Calu3 (cell line): ENCODE data around the gene ARHGAP22. TPM values are rescaled to one million over a fixed set of nuclear protein-coding genes. Genes with fewer than 3 reads are reported as not detected.

ENCODE experiments used
- BruUV-seq: library from RNA; stranded (reverse); fragments of 400-500 nt; replicated peaks from 2 replicates; lab custom pipeline; 2021; lab: Mats Ljungman, UMichigan
- CTCF ChIA-PET: fragments of 300-600 bp; sonication (Branson Sonifier 250); formaldehyde crosslinking; loops from one replicate; lab custom pipeline; 2022; ENCODE audit warnings: antibody characterized with exemption; lab: Charles Lee
- DNase-seq: peaks from one replicate; pipeline ENCODE4 v3.0.0; 2022
- H3K27ac Mint-ChIP-seq: one replicate; pipeline ENCODE4 v1.8.0; 2022; ENCODE audit warnings: mixed read lengths; ENCODE audit not compliant: unreplicated experiment
- H3K27me3 Mint-ChIP-seq: one replicate; pipeline ENCODE4 v1.8.0; 2022; ENCODE audit warnings: mixed read lengths; ENCODE audit not compliant: unreplicated experiment
- H3K36me3 Mint-ChIP-seq: one replicate; pipeline ENCODE4 v1.8.0; 2022; ENCODE audit warnings: mild to moderate bottlenecking, moderate library complexity, mixed read lengths; ENCODE audit not compliant: insufficient read depth, unreplicated experiment
- H3K4me1 Mint-ChIP-seq: one replicate; pipeline ENCODE4 v1.8.0; 2022; ENCODE audit warnings: mild to moderate bottlenecking, low read depth, mixed read lengths; ENCODE audit not compliant: unreplicated experiment
- H3K4me3 Mint-ChIP-seq: one replicate; pipeline ENCODE4 v1.8.0; 2022; ENCODE audit warnings: mild to moderate bottlenecking, low read depth, moderate library complexity, mixed read lengths; ENCODE audit not compliant: unreplicated experiment
- H3K9me3 Mint-ChIP-seq: one replicate; pipeline ENCODE4 v1.8.0; 2022; ENCODE audit warnings: low read depth, mixed read lengths; ENCODE audit not compliant: unreplicated experiment
- CTCF ChIP-seq: fragments of 200-600 bp; IDR thresholded peaks from one replicate; pipeline ENCODE4 v1.8.0; 2022; ENCODE audit warnings: antibody characterized with exemption; ENCODE audit not compliant: unreplicated experiment
- intact Hi-C: fragments of 100-400 bp; cut with micrococcal nuclease; formaldehyde crosslinking; loops from one replicate; pipeline ENCODE4 v1.10.0; 2022; ENCODE audit not compliant: unreplicated experiment
- total RNA-seq: library from RNA; stranded (reverse); gene quantifications from 2 replicates; pipeline ENCODE4 v1.2.3, GENCODE V29; 2022

Gene ARHGAP22
- total RNA-seq, 1 experiment from 2014 or later, result 1.0 TPM

DNA sequence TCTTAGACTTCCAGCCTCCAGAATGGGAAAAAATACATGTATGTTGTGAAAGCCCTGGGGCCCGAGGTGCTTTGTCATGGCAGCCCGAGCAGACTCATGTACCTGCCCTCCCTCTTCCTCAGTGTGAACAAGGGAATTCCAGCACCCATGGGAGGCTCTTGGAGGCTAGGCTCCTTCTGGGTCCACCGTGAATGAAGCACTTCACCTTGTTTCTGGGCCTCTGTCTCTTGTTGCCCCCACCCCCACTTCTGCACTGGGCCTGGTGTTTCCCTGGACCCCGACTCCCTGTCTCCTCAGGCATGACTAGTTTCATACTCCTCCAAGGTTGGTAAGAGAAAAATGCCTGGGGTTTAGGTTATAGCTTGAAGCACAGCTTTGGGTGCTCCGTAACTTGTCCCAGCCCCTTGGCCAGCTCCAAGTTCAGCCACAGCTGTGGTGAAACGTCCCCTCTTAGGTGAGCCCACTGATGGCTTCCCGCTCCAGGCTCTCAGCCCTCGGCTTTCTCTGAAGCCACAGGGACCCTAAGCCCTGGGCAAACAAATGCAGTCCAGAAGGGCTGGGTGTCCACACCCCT, 30.2 kb upstream of the ARHGAP22 start:
- DNase-seq, result no peak
- H3K9me3 Mint-ChIP-seq, result no peaks in the 10 kb centered on the region
- CTCF ChIA-PET, result no interaction called here
- intact Hi-C loops, result no loop called here
- H3K4me3 Mint-ChIP-seq, result no peak overlapping the region
- no peaks in the 10 kb centered on the region for H3K36me3 Mint-ChIP-seq
- TF ChIP-seq CTCF, result no peak
- H3K27me3 Mint-ChIP-seq, result peaks cover 65% of the 10 kb centered on the region
- no peak overlapping the region for H3K27ac Mint-ChIP-seq
- BruUV-seq, result no TSS peak
- H3K4me1 Mint-ChIP-seq, result no peaks in the 10 kb centered on the region

DNA sequence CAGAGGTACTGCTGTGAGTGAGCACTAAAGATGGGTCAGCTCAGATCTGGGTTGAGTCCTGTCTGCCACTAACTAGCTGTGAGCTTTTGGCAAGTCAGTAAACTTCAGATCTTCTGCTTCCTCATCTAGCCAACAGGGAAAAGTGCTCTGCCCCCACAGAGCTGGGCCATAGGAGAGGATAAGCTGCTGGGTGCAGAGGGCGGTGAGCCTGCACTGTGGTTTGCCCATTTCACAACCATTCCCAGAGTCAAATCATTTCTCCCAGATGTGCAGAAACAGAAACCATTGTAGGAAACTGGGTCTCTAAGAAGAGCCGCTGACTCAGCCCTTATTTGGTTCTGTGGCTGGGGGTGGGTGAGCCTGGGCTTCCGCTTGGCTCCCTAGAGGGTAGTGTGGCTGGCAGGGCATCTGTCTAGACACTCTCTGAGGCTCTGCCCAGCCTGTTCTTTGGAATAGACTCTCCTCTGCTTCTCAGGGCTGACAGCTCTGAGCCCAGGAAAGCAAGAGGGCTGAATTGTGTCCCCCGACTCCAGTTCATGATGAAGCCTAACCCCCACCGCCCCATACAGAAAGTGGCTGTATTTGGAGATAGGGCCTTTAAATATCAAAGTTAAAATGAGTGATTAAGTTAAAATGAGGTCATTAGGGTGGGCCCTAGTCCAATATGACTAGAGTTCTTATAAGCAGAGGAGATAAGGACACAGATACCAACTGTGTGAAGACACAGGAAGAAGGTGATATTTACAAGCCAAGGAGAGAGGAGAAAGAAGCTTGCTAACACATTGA, 29.5 kb upstream of the ARHGAP22 start:
- TF ChIP-seq CTCF, result no peak
- Mint-ChIP-seq H3K4me3 (no peak overlapping the region), H3K27ac (no peak overlapping the region), H3K9me3 (no peaks in the 10 kb centered on the region), H3K36me3 (no peaks in the 10 kb centered on the region), H3K27me3 (peaks cover 64% of the 10 kb centered on the region), H3K4me1 (no peaks in the 10 kb centered on the region)
- DNase-seq, result no peak
- intact Hi-C loops, result no loop called here
- BruUV-seq, result no TSS peak
- CTCF ChIA-PET, result no interaction called here

DNA sequence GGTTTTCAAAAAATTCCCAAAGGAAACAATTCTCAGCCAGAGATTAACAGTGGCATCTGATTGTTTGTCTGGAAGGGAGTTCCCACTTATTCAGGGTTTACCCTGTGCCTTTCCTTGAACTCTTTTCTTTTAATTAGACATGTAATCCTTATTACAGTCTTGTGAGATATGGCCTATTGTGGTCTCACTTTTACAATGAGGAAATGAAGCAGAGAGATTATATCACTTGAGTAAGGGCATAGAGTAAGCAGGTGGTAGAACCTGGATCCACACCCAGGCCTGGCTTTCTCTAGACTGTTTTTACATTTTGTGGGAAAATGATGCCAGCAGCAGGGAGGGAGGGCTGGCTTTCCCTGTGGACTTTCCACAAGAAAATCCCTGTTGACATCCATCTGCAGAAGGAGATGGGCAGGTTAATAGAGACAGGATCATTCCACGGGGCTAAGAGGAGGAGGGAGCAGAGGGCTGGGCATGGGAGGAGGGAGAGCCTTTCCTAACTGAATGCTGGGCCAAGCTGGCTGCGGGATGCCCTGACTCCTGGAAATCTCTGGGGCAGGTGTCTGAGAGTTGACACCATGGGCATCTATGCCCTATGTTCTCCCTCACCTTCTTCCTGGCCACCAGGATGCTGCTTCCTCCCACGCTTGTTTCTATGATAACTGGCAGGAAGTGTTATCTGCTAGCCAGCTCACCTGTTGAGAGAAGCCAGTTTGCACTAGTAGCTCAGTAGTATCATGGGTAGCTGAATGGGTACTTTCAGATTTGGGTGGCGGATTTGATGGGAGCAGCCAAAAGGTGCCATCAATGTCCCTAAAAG, 28.7 kb upstream of the ARHGAP22 start:
- Mint-ChIP-seq H3K9me3 (no peaks in the 10 kb centered on the region), H3K27ac (no peak overlapping the region), H3K4me3 (no peak overlapping the region), H3K4me1 (no peaks in the 10 kb centered on the region), H3K27me3 (peaks cover 63% of the 10 kb centered on the region), H3K36me3 (no peaks in the 10 kb centered on the region)
- CTCF ChIA-PET, result no interaction called here
- no peak for DNase-seq
- intact Hi-C loops, result no loop called here
- BruUV-seq, result no TSS peak
- TF ChIP-seq CTCF, result no peak

GRCh38 chr10:48632166-48632565, 27.3 kb upstream of the ARHGAP22 start:
- H3K36me3 Mint-ChIP-seq, result no peaks in the 10 kb centered on the region
- H3K27ac Mint-ChIP-seq, result no peak overlapping the region
- no peak for DNase-seq
- no peaks in the 10 kb centered on the region for H3K4me1 Mint-ChIP-seq
- BruUV-seq, result no TSS peak
- H3K9me3 Mint-ChIP-seq, result no peaks in the 10 kb centered on the region
- intact Hi-C loops, result no loop called here
- H3K4me3 Mint-ChIP-seq, result no peak overlapping the region
- CTCF ChIA-PET, result no interaction called here
- no peak for TF ChIP-seq CTCF
- H3K27me3 Mint-ChIP-seq, result peaks cover 59% of the 10 kb centered on the region
